ENCODE data around the gene SNX8. TPM values are rescaled to one million over a fixed set of nuclear protein-coding genes. Genes with fewer than 3 reads are reported as not detected.

SNX8 gene
- total and polyA plus RNA-seq, 2 of the 8 experiments (the other 6 are each of a cell fraction or from before 2014, with no cell fraction given): 46.2 to 70.8 TPM

DNA sequence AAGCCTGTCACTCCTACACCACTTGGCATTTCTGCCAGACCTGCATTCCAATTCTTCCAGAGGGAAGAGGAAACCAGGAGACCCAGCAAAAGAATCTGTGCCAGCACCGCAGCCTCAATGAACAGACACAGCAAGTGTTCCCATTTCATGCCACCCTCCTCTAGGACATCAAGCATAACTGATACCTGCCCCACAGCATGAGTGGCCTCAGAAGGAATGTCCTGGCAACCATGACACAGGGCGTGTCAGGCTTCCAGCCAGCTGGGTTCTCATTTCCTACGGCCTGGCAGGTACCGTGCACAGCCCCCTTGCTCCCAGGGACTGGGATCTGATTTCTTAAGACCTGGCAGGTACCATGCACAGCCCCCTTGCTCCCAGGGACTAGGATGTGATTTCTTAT lies 89.3 kb downstream of the SNX8 start (continued):
- TF ChIP-seq, protein P1, sequence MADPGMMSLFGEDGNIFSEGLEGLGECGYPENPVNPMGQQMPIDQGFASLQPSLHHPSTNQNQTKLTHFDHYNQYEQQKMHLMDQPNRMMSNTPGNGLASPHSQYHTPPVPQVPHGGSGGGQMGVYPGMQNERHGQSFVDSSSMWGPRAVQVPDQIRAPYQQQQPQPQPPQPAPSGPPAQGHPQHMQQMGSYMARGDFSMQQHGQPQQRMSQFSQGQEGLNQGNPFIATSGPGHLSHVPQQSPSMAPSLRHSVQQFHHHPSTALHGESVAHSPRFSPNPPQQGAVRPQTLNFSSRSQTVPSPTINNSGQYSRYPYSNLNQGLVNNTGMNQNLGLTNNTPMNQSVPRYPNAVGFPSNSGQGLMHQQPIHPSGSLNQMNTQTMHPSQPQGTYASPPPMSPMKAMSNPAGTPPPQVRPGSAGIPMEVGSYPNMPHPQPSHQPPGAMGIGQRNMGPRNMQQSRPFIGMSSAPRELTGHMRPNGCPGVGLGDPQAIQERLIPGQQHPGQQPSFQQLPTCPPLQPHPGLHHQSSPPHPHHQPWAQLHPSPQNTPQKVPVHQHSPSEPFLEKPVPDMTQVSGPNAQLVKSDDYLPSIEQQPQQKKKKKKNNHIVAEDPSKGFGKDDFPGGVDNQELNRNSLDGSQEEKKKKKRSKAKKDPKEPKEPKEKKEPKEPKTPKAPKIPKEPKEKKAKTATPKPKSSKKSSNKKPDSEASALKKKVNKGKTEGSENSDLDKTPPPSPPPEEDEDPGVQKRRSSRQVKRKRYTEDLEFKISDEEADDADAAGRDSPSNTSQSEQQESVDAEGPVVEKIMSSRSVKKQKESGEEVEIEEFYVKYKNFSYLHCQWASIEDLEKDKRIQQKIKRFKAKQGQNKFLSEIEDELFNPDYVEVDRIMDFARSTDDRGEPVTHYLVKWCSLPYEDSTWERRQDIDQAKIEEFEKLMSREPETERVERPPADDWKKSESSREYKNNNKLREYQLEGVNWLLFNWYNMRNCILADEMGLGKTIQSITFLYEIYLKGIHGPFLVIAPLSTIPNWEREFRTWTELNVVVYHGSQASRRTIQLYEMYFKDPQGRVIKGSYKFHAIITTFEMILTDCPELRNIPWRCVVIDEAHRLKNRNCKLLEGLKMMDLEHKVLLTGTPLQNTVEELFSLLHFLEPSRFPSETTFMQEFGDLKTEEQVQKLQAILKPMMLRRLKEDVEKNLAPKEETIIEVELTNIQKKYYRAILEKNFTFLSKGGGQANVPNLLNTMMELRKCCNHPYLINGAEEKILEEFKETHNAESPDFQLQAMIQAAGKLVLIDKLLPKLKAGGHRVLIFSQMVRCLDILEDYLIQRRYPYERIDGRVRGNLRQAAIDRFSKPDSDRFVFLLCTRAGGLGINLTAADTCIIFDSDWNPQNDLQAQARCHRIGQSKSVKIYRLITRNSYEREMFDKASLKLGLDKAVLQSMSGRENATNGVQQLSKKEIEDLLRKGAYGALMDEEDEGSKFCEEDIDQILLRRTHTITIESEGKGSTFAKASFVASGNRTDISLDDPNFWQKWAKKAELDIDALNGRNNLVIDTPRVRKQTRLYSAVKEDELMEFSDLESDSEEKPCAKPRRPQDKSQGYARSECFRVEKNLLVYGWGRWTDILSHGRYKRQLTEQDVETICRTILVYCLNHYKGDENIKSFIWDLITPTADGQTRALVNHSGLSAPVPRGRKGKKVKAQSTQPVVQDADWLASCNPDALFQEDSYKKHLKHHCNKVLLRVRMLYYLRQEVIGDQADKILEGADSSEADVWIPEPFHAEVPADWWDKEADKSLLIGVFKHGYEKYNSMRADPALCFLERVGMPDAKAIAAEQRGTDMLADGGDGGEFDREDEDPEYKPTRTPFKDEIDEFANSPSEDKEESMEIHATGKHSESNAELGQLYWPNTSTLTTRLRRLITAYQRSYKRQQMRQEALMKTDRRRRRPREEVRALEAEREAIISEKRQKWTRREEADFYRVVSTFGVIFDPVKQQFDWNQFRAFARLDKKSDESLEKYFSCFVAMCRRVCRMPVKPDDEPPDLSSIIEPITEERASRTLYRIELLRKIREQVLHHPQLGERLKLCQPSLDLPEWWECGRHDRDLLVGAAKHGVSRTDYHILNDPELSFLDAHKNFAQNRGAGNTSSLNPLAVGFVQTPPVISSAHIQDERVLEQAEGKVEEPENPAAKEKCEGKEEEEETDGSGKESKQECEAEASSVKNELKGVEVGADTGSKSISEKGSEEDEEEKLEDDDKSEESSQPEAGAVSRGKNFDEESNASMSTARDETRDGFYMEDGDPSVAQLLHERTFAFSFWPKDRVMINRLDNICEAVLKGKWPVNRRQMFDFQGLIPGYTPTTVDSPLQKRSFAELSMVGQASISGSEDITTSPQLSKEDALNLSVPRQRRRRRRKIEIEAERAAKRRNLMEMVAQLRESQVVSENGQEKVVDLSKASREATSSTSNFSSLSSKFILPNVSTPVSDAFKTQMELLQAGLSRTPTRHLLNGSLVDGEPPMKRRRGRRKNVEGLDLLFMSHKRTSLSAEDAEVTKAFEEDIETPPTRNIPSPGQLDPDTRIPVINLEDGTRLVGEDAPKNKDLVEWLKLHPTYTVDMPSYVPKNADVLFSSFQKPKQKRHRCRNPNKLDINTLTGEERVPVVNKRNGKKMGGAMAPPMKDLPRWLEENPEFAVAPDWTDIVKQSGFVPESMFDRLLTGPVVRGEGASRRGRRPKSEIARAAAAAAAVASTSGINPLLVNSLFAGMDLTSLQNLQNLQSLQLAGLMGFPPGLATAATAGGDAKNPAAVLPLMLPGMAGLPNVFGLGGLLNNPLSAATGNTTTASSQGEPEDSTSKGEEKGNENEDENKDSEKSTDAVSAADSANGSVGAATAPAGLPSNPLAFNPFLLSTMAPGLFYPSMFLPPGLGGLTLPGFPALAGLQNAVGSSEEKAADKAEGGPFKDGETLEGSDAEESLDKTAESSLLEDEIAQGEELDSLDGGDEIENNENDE (IDR thresholded peaks at IDR 0.05; ENCODE audit: insufficient replicate concordance, low read length): no peak
- TF ChIP-seq, protein P2, sequence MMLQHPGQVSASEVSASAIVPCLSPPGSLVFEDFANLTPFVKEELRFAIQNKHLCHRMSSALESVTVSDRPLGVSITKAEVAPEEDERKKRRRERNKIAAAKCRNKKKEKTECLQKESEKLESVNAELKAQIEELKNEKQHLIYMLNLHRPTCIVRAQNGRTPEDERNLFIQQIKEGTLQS (IDR thresholded peaks at IDR 0.05; ENCODE audit: insufficient read depth, low read depth, low read length): no peak
- TF ChIP-seq NANOG (IDR thresholded peaks at IDR 0.05; ENCODE audit: insufficient read depth, low read depth, low read length, poor library complexity, severe bottlenecking) (no peak), KDM1A (IDR thresholded peaks at IDR 0.05; ENCODE audit: borderline replicate concordance, low read length) (no peak), CBX8 (IDR thresholded peaks at IDR 0.05; ENCODE audit: borderline replicate concordance, low read depth, low read length) (no peak)
- TF ChIP-seq, protein P3, sequence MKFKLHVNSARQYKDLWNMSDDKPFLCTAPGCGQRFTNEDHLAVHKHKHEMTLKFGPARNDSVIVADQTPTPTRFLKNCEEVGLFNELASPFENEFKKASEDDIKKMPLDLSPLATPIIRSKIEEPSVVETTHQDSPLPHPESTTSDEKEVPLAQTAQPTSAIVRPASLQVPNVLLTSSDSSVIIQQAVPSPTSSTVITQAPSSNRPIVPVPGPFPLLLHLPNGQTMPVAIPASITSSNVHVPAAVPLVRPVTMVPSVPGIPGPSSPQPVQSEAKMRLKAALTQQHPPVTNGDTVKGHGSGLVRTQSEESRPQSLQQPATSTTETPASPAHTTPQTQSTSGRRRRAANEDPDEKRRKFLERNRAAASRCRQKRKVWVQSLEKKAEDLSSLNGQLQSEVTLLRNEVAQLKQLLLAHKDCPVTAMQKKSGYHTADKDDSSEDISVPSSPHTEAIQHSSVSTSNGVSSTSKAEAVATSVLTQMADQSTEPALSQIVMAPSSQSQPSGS (IDR thresholded peaks at IDR 0.05; ENCODE audit: low read length): no peak
